ENCODE results near the gene OGDH.
"Not testable (repeated sequence)": the region's sequence is repeated elsewhere in the genome, so short reads cannot be mapped to it uniquely, and the experiment has no call there.

OGDH gene

GRCh38 chr7:44673324-44673723 is 66.9 kb downstream of the OGDH start:
- DNase-seq (ENCODE audit: low spot score) = no peak

GRCh38 chr7:44673771-44674170 is 67.3 kb downstream of the OGDH start:
- DNase-seq (ENCODE audit: low spot score) = no peak

- no peak for DNase-seq (ENCODE audit: low spot score)
These were observed 68.0 kb downstream of the OGDH start for GRCh38 chr7:44674381-44674780.

- DNase-seq (ENCODE audit: low spot score) = no peak
These were observed 70.3 kb downstream of the OGDH start for GRCh38 chr7:44676776-44677175.

- DNase-seq (ENCODE audit: low spot score) = peak; percentile 22
These were observed 71.7 kb downstream of the OGDH start for GRCh38 chr7:44678101-44678470.

- peak; percentile 53 for DNase-seq (ENCODE audit: low spot score)
These were observed 72.2 kb downstream of the OGDH start for GRCh38 chr7:44678471-44679179.

GRCh38 chr7:44681645-44682044 is 75.2 kb downstream of the OGDH start:
- DNase-seq (ENCODE audit: low spot score) = no peak

GRCh38 chr7:44685723-44686122 is 79.3 kb downstream of the OGDH start:
- no peak for DNase-seq (ENCODE audit: low spot score)

- no peak for DNase-seq (ENCODE audit: low spot score)
These were observed 83.0 kb downstream of the OGDH start for GRCh38 chr7:44689427-44689826.

- DNase-seq (ENCODE audit: low spot score) = peak; percentile 84
These were observed 87.3 kb downstream of the OGDH start for GRCh38 chr7:44693641-44694313.

- DNase-seq (ENCODE audit: low spot score) = no peak
These were observed 87.9 kb downstream of the OGDH start for GRCh38 chr7:44694326-44694725.

GRCh38 chr7:44694766-44695165 is 88.3 kb downstream of the OGDH start:
- no peak for DNase-seq (ENCODE audit: low spot score)

GRCh38 chr7:44695756-44696155 is 89.3 kb downstream of the OGDH start:
- DNase-seq (ENCODE audit: low spot score) = no peak

GRCh38 chr7:44696728-44697127 is 90.3 kb downstream of the OGDH start:
- no peak for DNase-seq (ENCODE audit: low spot score)

- no peak for DNase-seq (ENCODE audit: low spot score)
These were observed 91.0 kb downstream of the OGDH start for GRCh38 chr7:44697136-44698045.

GRCh38 chr7:44698046-44698580 is 91.7 kb downstream of the OGDH start:
- no peak for DNase-seq (ENCODE audit: low spot score)

- not testable (repeated sequence) for DNase-seq (ENCODE audit: low spot score)
These were observed 93.2 kb downstream of the OGDH start for GRCh38 chr7:44699598-44699997.

- no peak for DNase-seq (ENCODE audit: low spot score)
These were observed 93.9 kb downstream of the OGDH start for GRCh38 chr7:44700322-44700721.

GRCh38 chr7:44703391-44703790 is 97.0 kb downstream of the OGDH start:
- DNase-seq (ENCODE audit: low spot score) = not testable (repeated sequence)

GRCh38 chr7:44703921-44704320 is 97.5 kb downstream of the OGDH start:
- DNase-seq (ENCODE audit: low spot score) = no peak

- no peak for DNase-seq (ENCODE audit: low spot score)
These were observed 99.0 kb downstream of the OGDH start for GRCh38 chr7:44705434-44705833.

GRCh38 chr7:44706788-44707557 is 100.5 kb downstream of the OGDH start:
- DNase-seq (ENCODE audit: low spot score) = no peak
